Measurements from ENCODE around the gene TMEM132D.

DNA sequence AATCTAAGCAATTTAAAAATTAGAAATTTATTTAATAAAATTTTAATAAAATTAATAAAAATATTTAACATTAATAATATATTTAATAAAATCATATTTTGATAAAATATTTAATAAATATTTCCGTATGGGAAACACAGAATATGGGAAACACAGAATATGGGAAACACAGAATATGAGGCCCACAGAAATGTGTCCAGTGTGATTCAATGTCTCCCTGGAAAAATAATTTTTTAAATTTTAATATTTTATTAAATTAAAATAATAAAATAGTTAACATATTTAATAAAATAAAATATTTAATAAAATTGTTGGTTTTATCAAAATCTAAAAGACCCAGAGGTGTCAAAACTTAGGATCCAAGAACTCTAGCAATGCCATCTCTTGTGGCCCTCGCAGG, 186.4 kb downstream of the TMEM132D start:
- TF ChIP-seq, protein P1, sequence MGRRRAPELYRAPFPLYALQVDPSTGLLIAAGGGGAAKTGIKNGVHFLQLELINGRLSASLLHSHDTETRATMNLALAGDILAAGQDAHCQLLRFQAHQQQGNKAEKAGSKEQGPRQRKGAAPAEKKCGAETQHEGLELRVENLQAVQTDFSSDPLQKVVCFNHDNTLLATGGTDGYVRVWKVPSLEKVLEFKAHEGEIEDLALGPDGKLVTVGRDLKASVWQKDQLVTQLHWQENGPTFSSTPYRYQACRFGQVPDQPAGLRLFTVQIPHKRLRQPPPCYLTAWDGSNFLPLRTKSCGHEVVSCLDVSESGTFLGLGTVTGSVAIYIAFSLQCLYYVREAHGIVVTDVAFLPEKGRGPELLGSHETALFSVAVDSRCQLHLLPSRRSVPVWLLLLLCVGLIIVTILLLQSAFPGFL (CRISPR knock-in tag; IDR thresholded peaks at IDR 0.05; ENCODE audit: borderline replicate concordance): no peak
- TF ChIP-seq, protein P2, sequence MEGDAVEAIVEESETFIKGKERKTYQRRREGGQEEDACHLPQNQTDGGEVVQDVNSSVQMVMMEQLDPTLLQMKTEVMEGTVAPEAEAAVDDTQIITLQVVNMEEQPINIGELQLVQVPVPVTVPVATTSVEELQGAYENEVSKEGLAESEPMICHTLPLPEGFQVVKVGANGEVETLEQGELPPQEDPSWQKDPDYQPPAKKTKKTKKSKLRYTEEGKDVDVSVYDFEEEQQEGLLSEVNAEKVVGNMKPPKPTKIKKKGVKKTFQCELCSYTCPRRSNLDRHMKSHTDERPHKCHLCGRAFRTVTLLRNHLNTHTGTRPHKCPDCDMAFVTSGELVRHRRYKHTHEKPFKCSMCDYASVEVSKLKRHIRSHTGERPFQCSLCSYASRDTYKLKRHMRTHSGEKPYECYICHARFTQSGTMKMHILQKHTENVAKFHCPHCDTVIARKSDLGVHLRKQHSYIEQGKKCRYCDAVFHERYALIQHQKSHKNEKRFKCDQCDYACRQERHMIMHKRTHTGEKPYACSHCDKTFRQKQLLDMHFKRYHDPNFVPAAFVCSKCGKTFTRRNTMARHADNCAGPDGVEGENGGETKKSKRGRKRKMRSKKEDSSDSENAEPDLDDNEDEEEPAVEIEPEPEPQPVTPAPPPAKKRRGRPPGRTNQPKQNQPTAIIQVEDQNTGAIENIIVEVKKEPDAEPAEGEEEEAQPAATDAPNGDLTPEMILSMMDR (IDR thresholded peaks at IDR 0.05): no peak
- TF ChIP-seq MXD4 (CRISPR knock-in tag; IDR thresholded peaks at IDR 0.05; ENCODE audit: borderline replicate concordance) (no peak), ATF1 (CRISPR knock-in tag; IDR thresholded peaks at IDR 0.05) (no peak), RELA (CRISPR knock-in tag; IDR thresholded peaks at IDR 0.05; ENCODE audit: borderline replicate concordance) (no peak), RORB (CRISPR knock-in tag; IDR thresholded peaks at IDR 0.05) (no peak), ZNF317 (CRISPR knock-in tag; IDR thresholded peaks at IDR 0.05; ENCODE audit: borderline replicate concordance, low read depth) (no peak), CREB1 (CRISPR knock-in tag; IDR thresholded peaks at IDR 0.05) (no peak)
- TF ChIP-seq, protein P3, sequence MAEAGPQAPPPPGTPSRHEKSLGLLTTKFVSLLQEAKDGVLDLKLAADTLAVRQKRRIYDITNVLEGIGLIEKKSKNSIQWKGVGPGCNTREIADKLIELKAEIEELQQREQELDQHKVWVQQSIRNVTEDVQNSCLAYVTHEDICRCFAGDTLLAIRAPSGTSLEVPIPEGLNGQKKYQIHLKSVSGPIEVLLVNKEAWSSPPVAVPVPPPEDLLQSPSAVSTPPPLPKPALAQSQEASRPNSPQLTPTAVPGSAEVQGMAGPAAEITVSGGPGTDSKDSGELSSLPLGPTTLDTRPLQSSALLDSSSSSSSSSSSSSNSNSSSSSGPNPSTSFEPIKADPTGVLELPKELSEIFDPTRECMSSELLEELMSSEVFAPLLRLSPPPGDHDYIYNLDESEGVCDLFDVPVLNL (CRISPR knock-in tag; IDR thresholded peaks at IDR 0.05; ENCODE audit: borderline replicate concordance, low read depth): no peak
- TF ChIP-seq, protein P4, sequence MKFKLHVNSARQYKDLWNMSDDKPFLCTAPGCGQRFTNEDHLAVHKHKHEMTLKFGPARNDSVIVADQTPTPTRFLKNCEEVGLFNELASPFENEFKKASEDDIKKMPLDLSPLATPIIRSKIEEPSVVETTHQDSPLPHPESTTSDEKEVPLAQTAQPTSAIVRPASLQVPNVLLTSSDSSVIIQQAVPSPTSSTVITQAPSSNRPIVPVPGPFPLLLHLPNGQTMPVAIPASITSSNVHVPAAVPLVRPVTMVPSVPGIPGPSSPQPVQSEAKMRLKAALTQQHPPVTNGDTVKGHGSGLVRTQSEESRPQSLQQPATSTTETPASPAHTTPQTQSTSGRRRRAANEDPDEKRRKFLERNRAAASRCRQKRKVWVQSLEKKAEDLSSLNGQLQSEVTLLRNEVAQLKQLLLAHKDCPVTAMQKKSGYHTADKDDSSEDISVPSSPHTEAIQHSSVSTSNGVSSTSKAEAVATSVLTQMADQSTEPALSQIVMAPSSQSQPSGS (CRISPR knock-in tag; IDR thresholded peaks at IDR 0.05; ENCODE audit: borderline replicate concordance, low read depth): no peak
- TF ChIP-seq, protein P5, sequence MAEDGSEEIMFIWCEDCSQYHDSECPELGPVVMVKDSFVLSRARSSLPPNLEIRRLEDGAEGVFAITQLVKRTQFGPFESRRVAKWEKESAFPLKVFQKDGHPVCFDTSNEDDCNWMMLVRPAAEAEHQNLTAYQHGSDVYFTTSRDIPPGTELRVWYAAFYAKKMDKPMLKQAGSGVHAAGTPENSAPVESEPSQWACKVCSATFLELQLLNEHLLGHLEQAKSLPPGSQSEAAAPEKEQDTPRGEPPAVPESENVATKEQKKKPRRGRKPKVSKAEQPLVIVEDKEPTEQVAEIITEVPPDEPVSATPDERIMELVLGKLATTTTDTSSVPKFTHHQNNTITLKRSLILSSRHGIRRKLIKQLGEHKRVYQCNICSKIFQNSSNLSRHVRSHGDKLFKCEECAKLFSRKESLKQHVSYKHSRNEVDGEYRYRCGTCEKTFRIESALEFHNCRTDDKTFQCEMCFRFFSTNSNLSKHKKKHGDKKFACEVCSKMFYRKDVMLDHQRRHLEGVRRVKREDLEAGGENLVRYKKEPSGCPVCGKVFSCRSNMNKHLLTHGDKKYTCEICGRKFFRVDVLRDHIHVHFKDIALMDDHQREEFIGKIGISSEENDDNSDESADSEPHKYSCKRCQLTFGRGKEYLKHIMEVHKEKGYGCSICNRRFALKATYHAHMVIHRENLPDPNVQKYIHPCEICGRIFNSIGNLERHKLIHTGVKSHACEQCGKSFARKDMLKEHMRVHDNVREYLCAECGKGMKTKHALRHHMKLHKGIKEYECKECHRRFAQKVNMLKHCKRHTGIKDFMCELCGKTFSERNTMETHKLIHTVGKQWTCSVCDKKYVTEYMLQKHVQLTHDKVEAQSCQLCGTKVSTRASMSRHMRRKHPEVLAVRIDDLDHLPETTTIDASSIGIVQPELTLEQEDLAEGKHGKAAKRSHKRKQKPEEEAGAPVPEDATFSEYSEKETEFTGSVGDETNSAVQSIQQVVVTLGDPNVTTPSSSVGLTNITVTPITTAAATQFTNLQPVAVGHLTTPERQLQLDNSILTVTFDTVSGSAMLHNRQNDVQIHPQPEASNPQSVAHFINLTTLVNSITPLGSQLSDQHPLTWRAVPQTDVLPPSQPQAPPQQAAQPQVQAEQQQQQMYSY (CRISPR knock-in tag; IDR thresholded peaks at IDR 0.05): no peak
- TF ChIP-seq, protein P6, sequence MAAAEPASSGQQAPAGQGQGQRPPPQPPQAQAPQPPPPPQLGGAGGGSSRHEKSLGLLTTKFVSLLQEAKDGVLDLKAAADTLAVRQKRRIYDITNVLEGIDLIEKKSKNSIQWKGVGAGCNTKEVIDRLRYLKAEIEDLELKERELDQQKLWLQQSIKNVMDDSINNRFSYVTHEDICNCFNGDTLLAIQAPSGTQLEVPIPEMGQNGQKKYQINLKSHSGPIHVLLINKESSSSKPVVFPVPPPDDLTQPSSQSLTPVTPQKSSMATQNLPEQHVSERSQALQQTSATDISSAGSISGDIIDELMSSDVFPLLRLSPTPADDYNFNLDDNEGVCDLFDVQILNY (CRISPR knock-in tag; IDR thresholded peaks at IDR 0.05): no peak

All from WTC11 (cell line).